Endothelial cell of umbilical vein (primary cell): ENCODE results near the gene UNC45A. TPM values are rescaled to one million over a fixed set of nuclear protein-coding genes. Genes with fewer than 3 reads are reported as not detected.

ENCODE experiments used
- BruUV-seq: library from RNA; stranded (reverse); fragments of 400-500 nt; replicated peaks from 2 replicates; lab custom pipeline; 2021; lab: Mats Ljungman, UMichigan
- CTCF ChIA-PET: fragments of 300-600, 350-600 bp; sonication (Branson Sonifier 250); formaldehyde crosslinking; loops from one replicate; lab custom pipeline; 2021; ENCODE audit warnings: antibody characterized with exemption, inconsistent platforms; lab: Charles Lee
- POLR2A ChIA-PET: fragments of 300-600, 350-600 bp; sonication (Branson Sonifier 250); formaldehyde crosslinking; loops from one replicate; lab custom pipeline; 2021; ENCODE audit warnings: antibody characterized with exemption, inconsistent platforms; lab: Charles Lee
- DNase-seq: peaks from one replicate; pipeline ENCODE4 v3.0.0-alpha.2; 2011; ENCODE audit warnings: low read depth, low spot score
- FAIRE-seq: peaks from 2 replicates; lab custom pipeline; 2011; peaks lifted over from hg19 to GRCh38; lab: Jason Lieb, UNC
- H2AFZ ChIP-seq: 2 replicates; pipeline ENCODE4 v1.6.0; 2012; ENCODE audit warnings: low read depth, low read length, control low read depth, inconsistent platforms
- H3K27ac ChIP-seq: 2 replicates; pipeline ENCODE4 v1.5.1; 2011; ENCODE audit warnings: low read depth, mild to moderate bottlenecking, control low read depth, low read length, moderate library complexity; ENCODE audit not compliant: insufficient read depth
- H3K27me3 ChIP-seq, 2 experiments: 2 replicates each; pipeline versions ENCODE4 v1.6.0 to v1.6.1; 2011; ENCODE audit warnings: low read length in 2 of 2, mixed read lengths in 1 of 2; ENCODE audit not compliant: control insufficient read depth in 2 of 2, insufficient read depth in 2 of 2
- H3K36me3 ChIP-seq, 2 experiments: 2 replicates in 1 of 2; 3 replicates in 1 of 2; pipeline ENCODE4 v1.5.1; 2011; ENCODE audit warnings: low read length in 2 of 2, mild to moderate bottlenecking in 1 of 2, moderate library complexity in 1 of 2; ENCODE audit not compliant: control insufficient read depth in 2 of 2, insufficient read depth in 2 of 2; ENCODE audit errors: extremely low read depth in 1 of 2
- H3K4me1 ChIP-seq: 3 replicates; pipeline ENCODE4 v1.5.1; 2011; ENCODE audit warnings: mild to moderate bottlenecking, low read length; ENCODE audit not compliant: control insufficient read depth, insufficient read depth; ENCODE audit errors: extremely low read depth
- H3K4me2 ChIP-seq: 2 replicates; pipeline ENCODE4 v1.6.1; 2011; ENCODE audit warnings: low read length, control low read depth, mixed read lengths; ENCODE audit not compliant: insufficient read depth
- H3K4me3 ChIP-seq, 3 experiments: fragments of 200-600 bp in 1 of 3; sonication (generic), shearing (Covaris generic) in 1 of 3; replicated peaks in 1 of 3; 2 replicates each; pipeline ENCODE4 v1.5.1; 2011 to 2016; ENCODE audit warnings: control low read depth in 3 of 3, low read length in 3 of 3, mild to moderate bottlenecking in 2 of 3, inconsistent platforms in 1 of 3, low read depth in 1 of 3, moderate library complexity in 1 of 3; ENCODE audit not compliant: insufficient read depth in 1 of 3
- H3K79me2 ChIP-seq: 2 replicates; pipeline ENCODE4 v1.6.0; 2012; ENCODE audit warnings: low read length, inconsistent platforms; ENCODE audit not compliant: control insufficient read depth, insufficient read depth
- H3K9ac ChIP-seq: replicated peaks from 2 replicates; pipeline ENCODE3; 2011; ENCODE audit warnings: low read length, control low read depth; ENCODE audit not compliant: insufficient read depth; ENCODE audit errors: extremely low read depth
- H3K9me1 ChIP-seq: replicated peaks from 3 replicates; pipeline ENCODE4 v1.6.0; 2011; ENCODE audit warnings: mild to moderate bottlenecking, low read length; ENCODE audit not compliant: control insufficient read depth, insufficient read depth; ENCODE audit errors: extremely low read depth
- H3K9me3 ChIP-seq: replicated peaks from 2 replicates; pipeline ENCODE4 v1.5.1; 2012; ENCODE audit warnings: low read length, inconsistent platforms; ENCODE audit not compliant: control insufficient read depth, insufficient read depth
- H4K20me1 ChIP-seq: replicated peaks from 2 replicates; pipeline ENCODE3; 2011; ENCODE audit warnings: mild to moderate bottlenecking, low read length; ENCODE audit not compliant: control insufficient read depth, insufficient read depth; ENCODE audit errors: extremely low read depth
- EZH2 ChIP-seq: IDR thresholded peaks from 2 replicates; pipeline ENCODE4 v1.6.1; 2012; ENCODE audit warnings: borderline replicate concordance, low read depth, mild to moderate bottlenecking, moderate library complexity, low read length, inconsistent platforms; ENCODE audit not compliant: severe bottlenecking
- FOS ChIP-seq: IDR thresholded peaks from 2 replicates; pipeline ENCODE4 v1.6.1; 2011; ENCODE audit warnings: mild to moderate bottlenecking, low read length, moderate library complexity, borderline replicate concordance; ENCODE audit not compliant: insufficient read depth
- GATA2 ChIP-seq: IDR thresholded peaks from 2 replicates; pipeline ENCODE4 v1.7.0; 2011; ENCODE audit warnings: low read depth, mild to moderate bottlenecking, moderate library complexity, mixed read lengths, low read length; ENCODE audit not compliant: insufficient read length, insufficient read depth
- JUN ChIP-seq: IDR thresholded peaks from 2 replicates; pipeline ENCODE4 v1.6.1; 2011; ENCODE audit warnings: borderline replicate concordance, low read depth; ENCODE audit not compliant: insufficient read length, insufficient read depth
- MAX ChIP-seq: IDR thresholded peaks from 2 replicates; pipeline ENCODE4 v1.6.1; 2011; ENCODE audit not compliant: insufficient read depth, insufficient read length
- MYC ChIP-seq: IDR thresholded peaks from one replicate; pipeline ENCODE4 v1.6.1; 2011; ENCODE audit warnings: mild to moderate bottlenecking, low read depth, low read length
- POLR2A ChIP-seq: IDR thresholded peaks from 2 replicates; pipeline ENCODE4 v1.6.1; 2012; ENCODE audit warnings: low read depth, mild to moderate bottlenecking, control low read depth, low read length
- POLR2AphosphoS5 ChIP-seq: IDR thresholded peaks from 2 replicates; pipeline ENCODE4 v1.6.1; 2012; ENCODE audit warnings: low read depth, mild to moderate bottlenecking, control low read depth, low read length, moderate library complexity; ENCODE audit not compliant: insufficient read depth
- dilution Hi-C: fragments of 300-500 bp; cut with MboI; formaldehyde crosslinking; loops from one replicate; pipeline ENCODE4 v1.15.0; 2019; ENCODE audit warnings: low sequenced_read_pairs; ENCODE audit not compliant: extremely low pct_ligation_motif_present
- intact Hi-C: fragments of 100-400 bp; cut with micrococcal nuclease; formaldehyde crosslinking; loops from one replicate; pipeline ENCODE4 v1.10.0; 2022
- polyA plus RNA-seq, 4 experiments: library from polyadenylated mRNA; depleted of rRNA in 3 of 4; stranded (reverse) in 3 of 4; unstranded in 1 of 4; fragments of >200 nt; gene quantifications; 2 replicates each; pipeline versions ENCODE4 v1.2.1 to v1.2.3, GENCODE V29; 2011 to 2012; ENCODE audit warnings: missing spikeins in 1 of 4
- total RNA-seq: library from RNA; stranded (reverse); gene quantifications from 2 replicates; pipeline ENCODE4 v1.2.3, GENCODE V29; 2021

Gene UNC45A
- total and polyA plus RNA-seq, 2 donors (not counting 3 experiments of a cell fraction or from before 2014, with no cell fraction given), result 103 to 106 TPM

GRCh38 chr15:90962021-90962420, 26.9 kb downstream of the UNC45A start:
- H3K36me3 ChIP-seq, result peaks cover 3 to 13% of the 10 kb centered on the region in 2 experiments
- DNase-seq (no peak), FAIRE-seq (peak; percentile 44)
- H3K4me3 ChIP-seq, result no peak overlapping the region
- H3K9ac ChIP-seq, result no peak overlapping the region
- BruUV-seq, result no TSS peak
- no peaks in the 10 kb centered on the region for H3K9me1 ChIP-seq
- peaks cover 3% of the 10 kb centered on the region for H3K4me1 ChIP-seq
- no peaks in the 10 kb centered on the region for H4K20me1 ChIP-seq
- no peaks in the 10 kb centered on the region for H3K27me3 ChIP-seq
- H2AFZ ChIP-seq, result no peak overlapping the region
- TF ChIP-seq MAX, result no peak
- CTCF ChIA-PET, result no interaction called here
- POLR2A ChIA-PET, result no interaction called here
- H3K4me2 ChIP-seq, result no peak overlapping the region
- peaks cover 3% of the 10 kb centered on the region for H3K79me2 ChIP-seq
- intact Hi-C loops (no loop called here), dilution Hi-C loops (no loop called here)
- H3K9me3 ChIP-seq, result no peaks in the 10 kb centered on the region
- no peak overlapping the region for H3K27ac ChIP-seq

- dilution Hi-C loops, result no loop called here
- Histone ChIP-seq H3K4me3 (no peak overlapping the region), H4K20me1 (no peaks in the 10 kb centered on the region), H3K27me3 (no peaks in the 10 kb centered on the region), H3K4me2 (no peak overlapping the region), H3K4me1 (no peaks in the 10 kb centered on the region), H3K27ac (no peak overlapping the region), H2AFZ (no peak overlapping the region), H3K9me1 (no peaks in the 10 kb centered on the region), H3K9me3 (no peaks in the 10 kb centered on the region), H3K9ac (no peak overlapping the region), H3K79me2 (no peaks in the 10 kb centered on the region), H3K36me3 (peaks cover 7 to 34% of the 10 kb centered on the region in 2 experiments)
- no peak for DNase-seq
- BruUV-seq, result TSS peak; percentile 68
- CTCF ChIA-PET, result interaction anchor here (0.8 to 3.5 kb wide), 2 partner anchors 9 to 84 kb away, joined by 3 to 29 read pairs; no protein-coding TSS in a partner anchor
- TF ChIP-seq JUN (no peak), GATA2 (no peak), POLR2A (no peak), FOS (no peak), EZH2 (no peak), MYC (no peak), POLR2AphosphoS5 (no peak)
- intact Hi-C loops, result no loop called here
- POLR2A ChIA-PET, result no interaction called here
- no peak for FAIRE-seq
Measured at GRCh38 chr15:90966262-90966661, 31.2 kb downstream of the UNC45A start.
